HG02840 (cell line): Measurements from ENCODE around the gene ONECUT1.

Experiments used
- ATAC-seq: cut with Tn5 transposase; IDR thresholded peaks from one replicate; pipeline ENCODE4 v1.9.1; 2021; ENCODE audit warnings: mild to moderate bottlenecking, moderate library complexity, moderate number of reproducible peaks; ENCODE audit not compliant: unreplicated experiment, low FRiP score

The ONECUT1 gene

DNA sequence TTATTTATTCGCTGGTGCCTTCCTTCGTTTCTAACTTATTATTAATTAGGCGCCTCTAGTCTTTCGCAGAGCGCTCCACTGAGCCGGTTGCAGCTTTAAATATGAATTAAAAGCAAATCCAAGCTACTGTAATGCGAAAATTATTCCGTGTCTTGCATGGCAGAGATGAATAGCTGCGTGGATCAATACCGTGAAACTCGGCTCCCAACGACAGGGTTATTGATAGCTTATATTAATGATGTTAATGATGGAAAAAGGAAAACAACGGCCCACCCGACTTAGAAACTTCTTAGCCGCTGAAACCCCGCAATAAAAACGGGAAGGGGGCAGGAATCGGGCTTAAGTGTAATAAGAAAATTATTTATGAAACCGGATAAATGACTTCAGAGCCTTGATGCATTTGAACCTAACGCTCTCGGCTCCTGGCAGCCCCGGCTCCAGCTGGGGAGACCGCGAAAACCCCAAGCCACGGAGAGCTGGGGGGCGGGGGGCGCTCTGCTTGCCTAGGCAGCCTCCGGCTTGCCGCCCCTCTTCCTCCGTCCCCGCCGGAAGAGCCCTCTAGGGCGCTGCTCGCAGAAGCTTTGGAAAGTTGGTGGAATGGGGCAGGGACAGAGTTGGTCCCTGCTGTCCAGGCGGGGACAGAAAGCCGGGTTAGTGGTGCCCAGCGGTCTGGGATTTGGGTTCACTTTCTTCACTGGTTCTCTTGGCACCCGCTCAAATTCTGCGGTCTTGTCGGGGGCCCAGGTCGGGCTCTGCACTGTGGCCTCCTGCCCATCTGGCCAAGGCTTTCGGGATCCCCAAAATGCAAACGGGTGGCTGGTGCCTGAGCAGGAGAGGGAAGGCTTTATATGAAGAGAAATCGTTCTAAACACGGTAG, 7.7 kb upstream of the ONECUT1 start:
- ATAC-seq, result no peak

DNA sequence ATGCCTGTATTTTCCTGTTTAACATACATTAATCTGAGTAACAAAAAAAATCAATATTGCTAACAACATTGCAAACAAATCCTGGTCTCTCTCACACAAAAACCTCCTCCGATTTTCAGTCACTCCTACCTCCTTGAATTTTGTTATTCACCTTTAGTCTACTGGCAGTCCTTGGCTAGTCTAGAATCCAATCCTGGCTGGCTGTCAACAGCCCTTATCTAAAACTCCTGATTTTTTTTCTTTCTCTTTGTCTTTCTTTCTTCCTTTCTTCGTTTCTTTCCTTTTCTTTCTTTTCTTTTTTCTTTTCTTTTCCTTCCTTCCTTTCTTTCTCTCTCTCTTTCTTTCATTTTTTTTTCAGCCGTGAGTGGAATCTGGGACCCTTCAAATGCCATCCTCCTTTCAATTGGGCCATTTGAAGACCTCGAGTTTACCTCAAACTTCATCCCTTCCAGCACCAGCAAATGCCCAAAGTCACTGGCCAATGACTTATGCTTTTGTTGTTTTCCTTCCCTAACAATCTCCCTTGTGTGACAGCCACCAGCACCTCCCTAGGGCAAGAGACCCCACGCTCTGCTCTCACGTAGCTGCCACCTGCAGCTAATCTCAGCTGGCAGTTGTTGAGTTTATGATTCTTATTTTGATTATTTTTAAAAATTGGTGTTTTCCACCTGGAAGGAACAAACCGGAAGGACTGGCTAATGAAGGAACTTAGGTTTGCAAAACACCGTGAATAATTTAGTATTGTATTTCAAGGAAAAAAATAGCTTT, 6.8 kb upstream of the ONECUT1 start:
- no peak for ATAC-seq

DNA sequence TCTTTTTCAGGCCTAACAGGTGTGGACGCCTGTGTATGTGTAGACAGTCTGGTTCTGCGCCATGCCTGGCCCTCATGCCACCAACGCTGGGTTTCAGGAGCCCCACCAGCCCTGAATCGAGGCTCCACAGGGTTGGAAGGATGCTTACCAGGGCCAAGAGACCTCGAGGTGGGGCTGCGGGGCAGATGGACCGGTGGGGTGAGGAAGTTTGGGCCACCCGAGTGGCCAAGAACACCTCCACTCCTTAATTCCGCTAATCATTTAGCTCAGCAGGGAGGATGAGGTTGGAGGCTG, 6.0 kb upstream of the ONECUT1 start:
- no peak for ATAC-seq

- no peak for ATAC-seq
Measured at GRCh38 chr15:52795464-52796227, 5.5 kb upstream of the ONECUT1 start.

DNA sequence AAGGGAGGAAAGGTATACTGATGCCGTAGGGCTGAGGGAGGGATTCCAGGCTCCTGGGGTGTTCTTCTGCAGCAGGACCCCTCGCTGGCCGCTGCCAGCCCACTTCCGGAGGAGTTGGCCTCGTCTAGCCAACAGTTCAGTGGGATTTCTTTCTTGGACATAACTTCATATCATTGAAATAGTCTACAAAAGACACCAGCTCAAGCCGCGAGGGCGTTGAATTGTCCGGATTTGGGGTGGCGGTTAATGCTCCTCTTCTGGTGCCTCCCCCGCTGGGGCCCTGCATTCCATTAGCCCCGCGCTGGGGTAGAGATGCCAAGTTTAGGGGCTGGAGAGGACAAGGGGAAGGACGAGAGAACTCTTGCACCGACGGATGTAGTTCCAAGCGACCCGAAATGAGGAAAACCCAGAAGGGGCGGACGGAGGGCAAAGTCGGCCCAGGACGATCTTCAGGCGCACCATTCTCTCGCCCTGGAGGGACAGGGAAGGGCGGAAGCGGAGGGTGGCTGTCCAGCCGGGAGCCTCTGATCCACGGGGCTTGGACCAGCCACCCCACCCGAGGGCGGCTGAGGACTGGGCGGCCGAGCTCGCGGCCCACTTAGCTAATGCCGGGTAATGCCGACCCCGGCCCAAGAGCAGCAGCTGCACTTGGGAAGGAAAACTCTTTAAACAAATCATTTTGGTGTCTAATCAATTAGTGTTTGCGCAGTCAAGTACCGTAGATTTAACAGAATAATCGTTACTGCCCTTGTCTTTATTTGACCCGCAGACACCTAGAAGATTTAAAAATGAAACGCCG, 4.7 kb upstream of the ONECUT1 start:
- ATAC-seq, result no peak

- ATAC-seq, result no peak
Measured at GRCh38 chr15:52791776-52792175, 1.6 kb upstream of the ONECUT1 start.

GRCh38 chr15:52790941-52791751, 1.0 kb upstream of the ONECUT1 start:
- no peak for ATAC-seq

DNA sequence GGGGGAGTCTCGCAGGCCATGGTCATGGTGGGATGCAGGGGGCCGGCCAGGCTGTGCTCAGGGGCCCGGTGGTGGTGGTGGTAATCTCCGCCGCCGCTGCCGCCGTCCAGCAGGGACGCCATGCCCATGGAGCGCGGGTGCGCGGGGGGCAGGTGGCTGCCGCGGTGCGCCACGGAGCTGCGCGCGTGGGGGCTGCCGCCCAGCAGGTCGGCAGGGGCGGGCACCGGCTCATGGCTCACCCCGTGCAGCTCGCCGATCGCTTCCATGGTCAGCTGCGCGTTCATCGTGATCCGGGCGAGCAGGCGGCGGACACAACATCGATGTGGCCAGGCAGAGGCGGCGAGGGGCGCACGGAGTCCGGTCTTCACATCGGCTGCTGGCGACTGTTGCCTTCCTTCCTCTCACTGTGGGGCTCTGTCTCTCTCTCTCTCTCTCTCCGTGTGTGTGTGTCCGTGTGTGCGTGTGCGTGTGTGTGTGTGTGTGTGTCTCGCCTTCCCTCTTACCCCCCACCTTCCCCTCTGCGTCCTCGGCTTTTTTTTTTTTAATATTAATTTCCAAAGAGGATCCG, 451 bp downstream of the ONECUT1 start:
- peak; percentile 18 for ATAC-seq

- ATAC-seq, result no peak
Measured at GRCh38 chr15:52789008-52789600, 1.0 kb downstream of the ONECUT1 start.

DNA sequence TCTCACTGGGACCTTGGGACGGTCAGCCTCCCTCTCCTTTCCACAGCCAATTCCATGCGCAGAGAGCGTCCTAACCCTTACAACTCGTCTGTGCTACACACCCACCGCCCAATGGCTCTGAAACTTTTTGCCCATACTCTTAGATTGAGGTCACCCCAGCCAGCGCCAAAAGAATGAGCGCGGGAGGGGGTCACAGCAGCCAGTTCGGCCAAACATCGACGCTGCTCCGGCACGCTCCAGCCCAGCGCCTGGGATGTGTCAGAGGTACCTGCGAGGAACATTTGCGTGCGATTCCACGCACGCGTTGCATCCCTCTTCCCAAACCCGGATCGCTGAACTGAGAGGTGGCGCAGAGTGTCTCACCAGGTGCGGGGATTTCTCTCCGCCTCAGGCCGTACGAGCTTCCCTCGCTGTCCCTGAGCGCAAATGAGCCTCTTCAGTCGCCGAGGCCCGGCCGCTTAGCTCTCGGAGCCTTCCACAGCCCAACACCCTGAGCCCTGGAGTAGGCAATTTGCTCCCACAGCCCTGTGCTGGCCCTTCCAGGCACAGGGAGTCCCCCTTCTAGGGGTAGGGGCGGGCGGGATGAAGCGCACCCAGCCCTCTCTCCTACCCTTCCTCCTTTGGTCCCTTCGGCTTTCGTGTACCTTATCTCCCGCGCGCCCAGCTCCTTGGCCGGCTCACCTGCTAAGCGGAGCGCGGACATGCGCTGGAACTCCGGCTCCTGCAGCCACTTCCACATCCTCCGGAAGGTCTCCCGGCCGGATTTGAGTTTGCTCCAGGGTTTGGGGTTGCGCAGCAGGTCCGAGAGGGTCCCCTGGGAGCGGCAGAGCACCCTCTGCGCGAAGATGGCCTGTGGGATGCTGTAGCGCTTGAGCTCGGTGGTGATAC, 1.8 kb downstream of the ONECUT1 start:
- ATAC-seq, result no peak

DNA sequence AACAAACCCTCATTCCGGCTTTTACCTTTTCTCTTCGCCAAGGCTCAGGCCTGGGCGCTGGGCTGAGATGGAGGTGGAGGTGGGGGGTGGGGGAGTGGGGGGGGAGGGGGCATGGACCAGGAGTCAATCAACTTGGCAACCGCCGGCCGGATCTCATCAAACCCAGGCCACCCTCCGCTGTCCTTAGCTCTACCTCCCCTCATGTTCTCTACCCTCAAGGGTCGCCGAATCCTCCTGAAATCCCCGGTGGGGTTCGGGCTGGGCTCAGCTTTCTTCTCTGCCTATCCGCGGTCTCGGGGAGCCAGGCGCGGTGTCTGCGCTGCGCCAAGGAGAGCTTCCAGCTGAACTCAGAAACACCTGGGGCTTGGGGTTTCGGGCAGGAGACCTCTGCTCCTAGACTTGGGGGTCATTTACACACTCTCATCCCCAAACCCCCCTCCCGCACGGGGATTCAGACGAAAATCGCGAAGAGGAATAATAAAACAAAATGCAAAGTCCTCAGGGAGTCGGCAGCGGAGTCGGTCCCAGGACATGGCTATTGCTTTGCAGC, 2.5 kb downstream of the ONECUT1 start:
- no peak for ATAC-seq

GRCh38 chr15:52787123-52787503, 3.0 kb downstream of the ONECUT1 start:
- ATAC-seq, result no peak

DNA sequence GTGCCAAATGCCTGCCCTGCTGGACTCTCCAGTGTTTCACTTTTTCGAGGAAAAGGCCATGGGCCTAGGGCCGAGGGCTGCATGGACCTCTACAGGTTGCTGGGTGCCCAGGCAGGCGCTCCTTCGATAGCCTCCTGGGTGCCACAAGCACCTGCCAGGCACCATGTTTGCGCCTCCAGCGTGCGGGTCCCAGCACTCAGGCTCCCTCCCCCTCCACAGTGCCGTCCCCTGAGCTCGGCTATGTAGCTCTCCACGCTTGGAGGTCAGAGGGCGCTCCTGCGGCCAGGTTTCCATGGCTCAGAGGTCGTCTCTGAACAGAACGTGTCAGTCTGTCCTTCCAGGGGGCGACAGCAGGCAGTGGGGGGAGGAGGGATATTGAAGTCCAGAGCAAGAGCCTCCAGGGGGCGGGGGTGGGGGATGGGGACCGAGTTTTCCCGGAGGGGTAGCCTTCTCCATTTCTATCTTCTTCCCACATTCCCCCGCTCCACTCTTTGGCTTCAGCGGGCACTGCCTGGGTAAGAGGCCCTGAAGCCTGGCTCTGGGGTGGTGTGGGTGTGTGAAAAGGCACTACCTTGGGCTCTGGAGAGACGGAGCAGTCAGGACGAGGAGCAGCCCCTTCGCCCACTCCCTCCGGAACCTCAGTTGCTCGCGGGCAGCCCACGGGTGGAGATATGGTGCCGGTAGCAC, 3.6 kb downstream of the ONECUT1 start:
- no peak for ATAC-seq

GRCh38 chr15:52785672-52786406, 4.3 kb downstream of the ONECUT1 start:
- no peak for ATAC-seq

DNA sequence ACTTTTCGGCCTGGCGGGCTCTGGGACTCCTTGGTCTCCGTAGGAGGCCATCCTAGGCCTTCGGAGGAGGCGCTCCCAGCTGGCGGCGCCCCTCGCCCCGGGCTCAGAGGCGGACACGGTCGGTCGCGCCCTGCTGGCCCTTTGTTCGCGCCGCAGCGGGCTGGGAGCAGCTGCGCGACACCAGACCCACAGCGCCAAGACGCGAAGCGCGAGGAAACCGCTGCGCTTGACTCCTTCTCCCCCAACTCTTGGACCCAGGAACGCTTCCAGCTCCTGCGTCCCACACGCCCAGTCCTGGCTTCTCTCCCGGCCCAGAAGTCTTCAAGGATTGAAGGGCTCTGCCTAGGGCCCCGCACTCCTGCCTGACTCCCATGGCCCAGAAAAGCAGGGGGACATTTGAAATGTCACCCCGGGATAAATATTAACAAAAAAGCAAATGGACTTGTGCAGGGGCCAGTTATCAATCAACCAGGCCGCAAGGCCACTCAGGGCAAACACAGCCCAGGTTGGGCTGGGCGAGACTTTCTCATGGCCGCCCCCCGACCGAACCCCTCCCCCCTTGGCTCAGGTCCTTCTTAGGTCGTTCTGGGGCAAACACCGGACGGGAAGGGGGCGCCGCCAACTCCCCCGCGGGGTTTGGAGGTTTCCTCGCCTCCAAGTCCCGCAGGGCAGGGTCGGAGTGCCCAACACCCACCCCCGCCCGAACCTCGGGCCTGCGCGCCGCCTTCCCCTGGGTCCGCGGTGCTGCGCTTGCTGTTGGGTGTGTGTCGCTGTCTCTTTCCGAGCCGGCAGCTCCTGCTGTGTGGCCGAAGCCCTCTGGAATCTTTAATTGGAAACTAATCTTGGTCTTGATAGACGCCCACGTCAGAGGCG, 5.1 kb downstream of the ONECUT1 start:
- no peak for ATAC-seq
